Gastrocnemius medialis (tissue), 4 donors: ENCODE results near the gene EXD3. TPM values are rescaled to one million over a fixed set of nuclear protein-coding genes. Genes with fewer than 3 reads are reported as not detected.

ENCODE experiments used
- ATAC-seq, 2 donors: fragments of 150-250 bp; one replicate each; pipeline ENCODE4 v1.9.1; 2016
- DNase-seq, 2 donors: peaks; one replicate each; pipeline ENCODE4 v3.0.0-alpha.2; 2019
- H3K27ac ChIP-seq, 4 donors: fragments of 200-600 bp; sonication (generic); 1 replicate in 1 of 4; 2 replicates in 3 of 4; pipeline ENCODE4 v1.5.1; 2016 to 2018; ENCODE audit warnings: mild to moderate bottlenecking in 2 of 4, moderate library complexity in 1 of 4
- H3K27me3 ChIP-seq, 3 donors: fragments of 200-600 bp; sonication (generic) in 2 of 3; 1 replicate in 1 of 3; 2 replicates in 2 of 3; pipeline versions ENCODE4 v1.5.1 to v1.6.0; 2016 to 2019; ENCODE audit warnings: mild to moderate bottlenecking in 1 of 3, moderate library complexity in 1 of 3
- H3K36me3 ChIP-seq, 2 donors: fragments of 200-600 bp; sonication (generic) in 1 of 2; one replicate each; pipeline ENCODE4 v1.5.1; 2017 to 2018
- H3K4me1 ChIP-seq, 2 donors: fragments of 200-600 bp; sonication (generic) in 1 of 2; one replicate each; pipeline ENCODE4 v1.5.1; 2016 to 2017; ENCODE audit warnings: mild to moderate bottlenecking in 2 of 2
- H3K4me3 ChIP-seq, 4 donors: fragments of 200-600 bp; sonication (generic) in 3 of 4; 1 replicate in 1 of 4; 2 replicates in 3 of 4; pipeline ENCODE4 v1.5.1; 2016 to 2019; ENCODE audit warnings: mild to moderate bottlenecking in 2 of 4
- H3K9me3 ChIP-seq, 3 donors: fragments of 200-600 bp; sonication (generic) in 2 of 3; 1 replicate in 1 of 3; 2 replicates in 2 of 3; pipeline ENCODE4 v1.5.1; 2016 to 2019
- CTCF ChIP-seq, 5 experiments: fragments of 450-650 bp in 3 of 5; fragments of 200-600 bp in 2 of 5; sonication (generic) in 2 of 5; IDR thresholded peaks in 4 of 5; conservative IDR thresholded peaks in 1 of 5; 1 replicate in 4 of 5; 2 replicates in 1 of 5; pipeline ENCODE4 v1.5.1; 2016 to 2019; ENCODE audit warnings: antibody characterized with exemption in 5 of 5, mild to moderate bottlenecking in 3 of 5, moderate library complexity in 3 of 5
- POLR2A ChIP-seq, 2 donors: fragments of 450-650 bp; IDR thresholded peaks; one replicate each; pipeline ENCODE4 v1.6.1; 2017; ENCODE audit warnings: antibody characterized with exemption in 2 of 2, mild to moderate bottlenecking in 2 of 2, moderate library complexity in 2 of 2
- in situ Hi-C, 4 donors: fragments of 200-750 bp; cut with MboI; loops; one replicate each; pipeline versions ENCODE4 v1.15.0 to v1.8.0; 2017; ENCODE audit warnings: low sequenced_read_pairs in 4 of 4
- intact Hi-C: fragments of 100-400 bp; cut with DNase I; formaldehyde crosslinking; loops from one replicate; pipeline ENCODE4 v1.15.1; 2023; ENCODE audit warnings: low total_unique reads
- total RNA-seq, 4 donors: library from RNA; depleted of rRNA; stranded (reverse); fragments of >200 nt; gene quantifications; one replicate each; pipeline versions ENCODE4 v1.1.0 to v1.2.3, GENCODE V29; 2016

Gene EXD3
- total RNA-seq, 4 donors from 2014 or later = 4.8 to 12.5 (median 6.4) TPM

- no peak for ATAC-seq
- in situ Hi-C loops (loop anchor here (10.0 to 25.0 kb wide), 2 partner anchors 107 to 114 kb away; partner anchors contain the start of genes EXD3 (in 3 of the 4) and NOXA1 (in 3 of the 4)), intact Hi-C loops (no loop called here)
- H3K4me1 ChIP-seq = peaks cover 0 to 12% of the 10 kb centered on the region in 2 donors
- no peak overlapping the region for H3K4me3 ChIP-seq
- H3K27ac ChIP-seq = peak overlapping the region; percentile 24 to 81 (median 79)
- TF ChIP-seq CTCF (IDR thresholded peaks at IDR 0.05 in 4 of 5, conservative IDR thresholded peaks at IDR 0.05 in 1 of 5) (no peak), POLR2A (IDR thresholded peaks at IDR 0.05) (no peak)
- no peaks in the 10 kb centered on the region for H3K36me3 ChIP-seq
- peaks cover 67 to 70% (median 69%) of the 10 kb centered on the region in 3 donors for H3K27me3 ChIP-seq
- H3K9me3 ChIP-seq = no peaks in the 10 kb centered on the region
- DNase-seq = no peak
Observed at GRCh38 chr9:137297966-137298365, 125.0 kb downstream of the EXD3 start.

- Histone ChIP-seq H3K36me3 (no peaks in the 10 kb centered on the region), H3K4me1 (peaks cover 0 to 12% of the 10 kb centered on the region in 2 donors), H3K27ac (peak overlapping the region; percentile 70 to 81 (median 79)), H3K27me3 (peaks cover 69 to 76% (median 76%) of the 10 kb centered on the region in 3 donors), H3K4me3 (peak overlapping the region in 3 of 4 donors; percentile 36 to 44 (median 44)), H3K9me3 (no peaks in the 10 kb centered on the region)
- no peak for DNase-seq
- intact Hi-C loops (no loop called here), in situ Hi-C loops (loop anchor here (10.0 to 25.0 kb wide), 2 partner anchors 108 to 115 kb away; partner anchors contain the start of genes EXD3 (in 3 of the 4) and NOXA1 (in 3 of the 4))
- no peak for TF ChIP-seq CTCF (IDR thresholded peaks at IDR 0.05 in 4 of 5, conservative IDR thresholded peaks at IDR 0.05 in 1 of 5)
- peak in 1 of 2 donors; percentile 30 for TF ChIP-seq POLR2A (IDR thresholded peaks at IDR 0.05)
- peak; percentile 32 for ATAC-seq
Observed at GRCh38 chr9:137296670-137297664, 126.0 kb downstream of the EXD3 start.

DNA sequence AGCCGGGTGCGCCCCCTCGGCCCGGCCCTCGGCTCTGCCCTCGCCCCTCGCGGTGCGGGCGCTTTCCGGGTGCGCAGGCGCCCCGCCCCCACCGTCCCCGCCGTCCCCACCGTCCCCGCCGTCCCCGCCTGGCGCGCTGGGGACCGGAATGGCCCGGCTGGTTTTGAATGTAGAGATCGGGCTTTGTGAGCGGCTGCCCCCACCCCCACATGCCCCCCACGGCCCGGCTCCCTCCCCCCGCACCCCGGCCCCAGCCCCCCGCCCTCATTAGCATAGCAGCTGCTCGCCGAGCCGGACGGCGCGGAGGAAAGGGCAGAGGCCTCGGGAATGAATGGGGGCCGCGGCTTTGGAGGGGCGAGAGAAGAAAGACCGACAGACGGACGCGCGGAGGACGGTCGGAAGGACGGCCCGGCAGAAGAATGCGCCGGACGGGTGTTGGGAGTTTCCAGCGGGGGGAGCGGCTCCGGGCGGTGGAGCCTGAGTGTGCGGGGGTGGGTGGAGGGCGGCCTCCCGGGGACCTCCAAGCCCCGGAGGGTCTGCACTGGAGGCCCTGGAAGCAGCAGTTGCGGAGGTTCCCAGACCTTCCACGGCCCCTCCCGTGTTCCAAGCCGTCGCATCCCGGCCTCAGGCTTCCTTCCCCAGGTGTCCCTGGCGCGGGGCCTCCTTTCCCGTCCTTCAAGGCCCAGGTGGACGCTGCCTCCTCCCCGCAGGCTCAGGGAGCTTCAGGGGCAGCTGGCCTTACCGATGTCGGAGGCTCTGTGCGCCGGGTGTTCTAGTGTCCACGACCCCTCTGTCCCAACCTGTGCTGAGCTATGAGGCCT, 126.9 kb downstream of the EXD3 start:
- no peak for ATAC-seq
- Histone ChIP-seq H3K27me3 (peaks cover 67 to 76% (median 76%) of the 10 kb centered on the region in 3 donors), H3K4me1 (peaks cover 0 to 11% of the 10 kb centered on the region in 2 donors), H3K27ac (peak overlapping the region; percentile 70 to 81 (median 79)), H3K9me3 (no peaks in the 10 kb centered on the region), H3K4me3 (peak overlapping the region; percentile 23 to 44 (median 40)), H3K36me3 (no peaks in the 10 kb centered on the region)
- TF ChIP-seq CTCF (IDR thresholded peaks at IDR 0.05 in 4 of 5, conservative IDR thresholded peaks at IDR 0.05 in 1 of 5) (no peak), POLR2A (IDR thresholded peaks at IDR 0.05) (no peak)
- intact Hi-C loops = loop anchor here (2.0 kb wide), 1 partner anchor 111 kb away; no protein-coding TSS in a partner anchor
- DNase-seq = no peak
- in situ Hi-C loops = loop anchor here (10.0 to 25.0 kb wide), 2 partner anchors 109 to 116 kb away; partner anchors contain the start of genes EXD3 (in 3 of the 4) and NOXA1 (in 3 of the 4)

DNA sequence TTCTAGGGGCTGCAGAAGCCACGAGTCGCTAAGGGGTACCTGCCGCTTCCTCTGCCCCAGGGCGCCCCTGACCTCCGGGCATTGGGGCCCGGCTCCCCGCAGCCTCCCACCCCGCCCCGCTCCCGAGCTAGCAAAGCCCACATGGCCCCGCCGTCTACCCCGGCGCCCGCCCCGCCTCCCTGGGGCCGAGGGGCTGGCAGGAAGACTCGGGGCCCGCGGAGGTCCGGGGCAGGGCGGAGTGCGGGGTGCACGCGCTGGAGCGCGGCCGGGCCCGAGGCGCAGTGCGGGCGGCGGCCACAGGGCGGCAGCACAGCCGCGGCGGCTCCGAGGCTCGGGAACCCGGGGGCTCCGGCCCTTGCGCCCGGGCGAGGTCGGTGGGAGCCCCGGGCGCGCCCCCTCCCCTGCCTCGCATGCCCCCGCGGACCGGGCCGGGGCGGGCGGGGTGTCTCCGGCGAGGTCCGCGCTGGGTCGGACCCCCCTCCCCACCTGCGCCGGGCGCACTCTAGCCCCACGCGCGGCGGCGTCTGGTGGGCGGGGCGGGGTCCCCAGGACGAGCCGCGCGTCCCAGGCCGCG, 127.6 kb downstream of the EXD3 start:
- Histone ChIP-seq H3K4me3 (peak overlapping the region in 2 of 4 donors; percentile 41 to 44), H3K4me1 (peaks cover 0 to 5% of the 10 kb centered on the region in 2 donors), H3K27ac (peak overlapping the region in 1 of 4 donors; percentile 81), H3K27me3 (peaks cover 63 to 70% (median 69%) of the 10 kb centered on the region in 3 donors), H3K36me3 (no peaks in the 10 kb centered on the region), H3K9me3 (no peaks in the 10 kb centered on the region)
- intact Hi-C loops (loop anchor here (2.0 kb wide), 1 partner anchor 111 kb away; no protein-coding TSS in a partner anchor), in situ Hi-C loops (loop anchor here (10.0 to 25.0 kb wide), 2 partner anchors 109 to 117 kb away; partner anchors contain the start of genes EXD3 (in 3 of the 4) and NOXA1 (in 3 of the 4))
- no peak for DNase-seq
- TF ChIP-seq CTCF (IDR thresholded peaks at IDR 0.05 in 4 of 5, conservative IDR thresholded peaks at IDR 0.05 in 1 of 5) (peak in 4 of 5 experiments; percentile 69 to 90 (median 81)), POLR2A (IDR thresholded peaks at IDR 0.05) (no peak)
- peak in 1 of 2 donors; percentile 49 for ATAC-seq
